GM19043 (cell line): ENCODE measurements around the gene ASB13.

Source experiments
- ATAC-seq: cut with Tn5 transposase; IDR thresholded peaks from one replicate; pipeline ENCODE4 v1.9.1; 2021; ENCODE audit warnings: low read depth; ENCODE audit not compliant: unreplicated experiment

ASB13 gene

DNA sequence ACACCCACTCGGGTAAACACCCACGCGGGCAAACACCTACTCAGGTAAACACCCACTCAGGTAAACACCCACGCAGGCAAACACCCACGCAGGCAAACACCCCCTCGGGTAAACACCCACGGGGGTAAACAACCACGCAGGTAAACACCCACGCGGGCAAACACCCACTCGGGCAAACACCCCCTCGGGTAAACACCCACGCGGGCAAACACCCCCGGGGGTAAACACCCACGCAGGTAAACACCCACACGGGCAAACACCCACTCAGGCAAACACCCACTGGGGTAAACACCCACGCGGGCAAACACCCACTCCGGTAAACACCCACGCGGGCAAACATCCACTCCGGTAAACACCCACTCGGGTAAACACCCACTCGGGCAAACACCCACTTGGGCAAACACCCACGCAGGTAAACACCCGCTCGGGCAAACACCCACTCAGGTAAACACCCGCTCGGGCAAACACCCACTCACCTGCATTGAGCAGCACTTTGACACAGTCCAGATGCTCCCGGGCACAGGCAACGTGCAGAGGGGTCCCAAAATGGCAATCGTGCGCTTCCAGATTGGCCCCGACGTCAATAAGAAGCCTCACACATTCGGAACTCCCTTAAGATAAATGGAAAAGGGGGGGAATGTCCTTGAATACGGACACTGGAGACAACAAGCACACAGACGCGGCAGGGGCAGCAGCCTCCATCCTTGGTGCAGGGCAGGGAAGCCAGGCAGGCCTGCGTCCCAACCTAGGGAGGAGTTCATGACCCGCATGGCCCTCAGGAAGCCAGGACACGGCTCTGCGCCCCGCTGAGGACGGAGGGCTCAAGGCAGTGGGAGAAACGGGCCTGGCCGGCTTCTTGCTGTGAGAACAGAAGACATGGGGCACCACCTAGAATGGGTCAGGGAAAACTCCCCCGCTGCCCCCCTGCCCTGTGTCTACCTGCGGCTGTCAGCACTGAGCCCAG lies 17.6 kb downstream of the ASB13 start:
- ATAC-seq: no peak

DNA sequence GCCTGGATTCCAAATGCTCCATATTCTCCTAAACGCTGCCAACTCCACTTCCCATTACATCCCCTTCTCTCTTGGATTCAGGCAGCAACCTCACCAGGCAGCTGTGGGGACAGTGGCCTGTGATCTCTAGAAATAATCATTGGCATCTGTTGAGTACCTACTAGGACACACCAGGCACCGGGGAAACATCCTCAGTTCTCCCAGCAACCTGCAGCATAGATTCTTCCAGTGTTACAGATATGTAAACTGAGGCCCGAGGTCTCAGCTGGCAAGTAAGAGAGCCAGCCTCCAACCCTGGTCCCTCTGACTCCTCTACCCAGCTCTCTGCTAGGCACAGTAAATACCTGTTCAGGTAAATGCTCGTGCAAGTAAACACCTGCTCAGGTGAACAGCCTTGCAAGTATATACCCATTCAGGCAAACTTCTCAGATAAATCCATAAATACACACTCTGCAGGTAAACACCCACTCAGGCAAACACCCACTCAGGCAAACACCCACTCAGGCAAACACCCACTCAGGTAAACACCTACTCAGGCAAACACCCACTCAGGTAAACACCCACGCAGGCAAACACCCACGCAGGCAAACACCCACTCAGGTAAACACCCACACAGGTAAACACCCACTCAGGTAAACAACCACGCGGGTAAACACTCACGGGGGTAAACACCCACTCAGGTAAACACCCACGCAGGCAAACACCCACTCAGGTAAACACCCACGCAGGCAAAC lies 18.7 kb downstream of the ASB13 start:
- ATAC-seq: no peak

DNA sequence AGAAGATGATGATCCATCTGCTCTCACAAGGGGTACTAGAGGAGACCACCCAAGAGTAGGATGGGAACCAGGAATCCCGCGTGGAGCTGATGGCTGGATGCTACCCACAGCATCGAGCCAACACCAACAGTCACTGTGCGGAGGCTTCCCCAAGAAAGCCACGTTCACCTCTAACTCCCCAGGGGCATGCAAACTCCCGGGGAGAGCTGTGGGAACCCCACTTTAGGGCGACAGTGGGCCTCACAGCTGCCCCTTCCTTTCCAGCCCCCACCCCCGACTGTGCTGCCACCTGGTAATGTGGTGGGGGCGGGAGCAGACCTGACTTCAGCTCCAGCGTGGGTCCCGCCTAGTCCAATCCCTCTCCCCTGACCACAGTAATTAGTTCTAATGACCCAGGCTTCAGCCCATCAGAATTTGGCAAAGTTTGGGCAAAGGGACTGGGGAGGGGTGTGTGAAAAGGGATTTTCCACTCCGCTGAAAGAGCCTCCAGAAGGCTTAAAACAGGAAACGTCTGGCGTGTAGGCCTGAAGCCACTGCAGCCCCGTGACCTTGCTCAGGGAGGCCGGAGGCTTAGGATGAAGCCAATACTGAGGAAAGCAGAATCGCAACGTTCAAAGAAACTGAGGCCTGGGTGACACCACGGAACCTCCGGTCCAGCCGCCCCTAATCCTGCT lies 20.3 kb downstream of the ASB13 start:
- ATAC-seq: no peak

DNA sequence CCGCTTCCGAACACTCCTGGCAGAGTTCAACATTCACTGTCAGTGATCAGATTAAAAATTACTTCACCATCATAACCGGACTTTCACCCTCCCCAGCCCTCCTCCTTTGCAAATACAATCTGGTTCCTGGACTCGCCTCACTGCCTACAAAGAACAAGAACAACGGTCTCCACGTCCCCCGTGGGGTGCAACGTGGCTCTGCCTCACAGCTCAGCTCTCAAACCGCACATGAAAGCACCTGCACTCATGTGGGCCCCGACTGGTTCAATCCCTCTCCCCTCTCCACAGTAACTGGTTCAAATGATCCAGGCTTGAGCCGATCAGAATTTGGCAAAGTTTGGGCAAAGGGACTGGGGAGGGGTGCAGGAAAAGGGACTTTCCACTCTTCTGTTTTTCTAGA lies 21.0 kb downstream of the ASB13 start:
- no peak for ATAC-seq

DNA sequence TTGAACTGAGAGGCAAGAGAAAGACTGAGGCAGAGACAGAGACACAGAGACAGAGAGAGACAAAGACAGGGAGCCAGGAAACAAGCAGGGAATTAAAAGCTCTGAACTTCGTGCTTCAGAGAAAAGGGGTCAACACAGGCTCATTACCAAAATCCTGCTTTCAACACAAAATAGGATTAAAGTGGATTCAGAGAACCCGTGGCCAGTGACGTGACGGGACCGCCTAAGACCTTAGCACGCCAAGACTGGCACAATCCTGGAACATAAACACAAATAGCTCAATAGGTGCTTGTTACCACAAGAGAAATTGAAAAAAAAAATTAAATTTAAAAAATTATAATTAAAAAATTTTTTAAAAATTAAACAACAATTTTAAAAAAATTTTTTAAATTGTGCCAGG lies 21.5 kb downstream of the ASB13 start:
- no peak for ATAC-seq

DNA sequence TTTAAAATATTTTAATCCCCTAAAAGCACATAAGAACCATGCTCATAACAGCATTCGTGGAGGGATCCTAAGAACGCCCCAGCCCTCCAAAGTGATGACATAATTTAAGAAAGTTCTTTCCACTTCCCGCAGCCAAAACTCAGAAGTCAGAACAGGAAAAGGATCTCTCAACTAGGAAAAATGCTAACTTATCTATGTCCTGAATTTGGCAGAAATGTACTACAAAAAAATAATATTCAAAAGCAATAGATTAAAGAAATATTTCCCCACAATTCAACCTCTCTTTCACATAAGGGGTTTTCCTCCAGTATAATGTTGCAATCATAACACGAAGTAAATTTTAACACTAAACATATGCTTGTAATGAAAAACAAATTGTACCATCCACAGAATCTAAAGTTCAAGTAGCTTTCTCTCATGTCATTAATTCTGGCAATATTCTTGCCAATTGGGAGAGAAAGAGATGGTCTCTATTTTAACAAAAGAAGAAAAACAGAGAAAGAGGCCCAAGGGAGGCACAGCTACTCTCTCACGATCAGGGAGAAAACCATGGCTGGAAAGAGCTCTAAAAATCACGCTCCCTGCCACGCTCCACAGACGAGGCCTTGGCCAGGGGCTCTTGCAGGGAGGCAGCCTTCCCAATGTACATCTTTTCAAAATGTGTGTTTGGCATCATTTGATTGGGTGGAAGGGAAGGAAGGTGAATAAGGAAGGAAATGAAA lies 22.9 kb downstream of the ASB13 start:
- ATAC-seq: no peak

DNA sequence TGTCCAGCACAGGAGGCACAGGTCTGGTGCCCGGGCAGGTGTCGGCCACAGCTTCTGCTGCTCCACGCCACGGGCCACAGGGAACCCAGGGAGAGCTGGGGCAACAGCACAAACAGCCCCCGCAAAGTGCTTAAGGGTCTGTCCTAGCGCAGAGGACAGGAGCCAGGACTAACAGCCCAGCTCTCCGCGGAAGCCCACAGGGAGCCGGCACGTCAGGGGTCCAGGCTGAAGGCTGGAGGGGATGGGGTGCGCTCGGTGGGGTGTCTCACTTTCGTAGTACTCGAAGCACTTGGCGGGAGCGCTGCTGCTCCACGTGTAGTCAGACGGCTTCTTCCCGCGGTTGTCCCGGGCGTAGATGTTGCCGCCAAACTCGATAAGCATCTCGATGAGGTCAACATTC lies 24.9 kb downstream of the ASB13 start:
- ATAC-seq: no peak

DNA sequence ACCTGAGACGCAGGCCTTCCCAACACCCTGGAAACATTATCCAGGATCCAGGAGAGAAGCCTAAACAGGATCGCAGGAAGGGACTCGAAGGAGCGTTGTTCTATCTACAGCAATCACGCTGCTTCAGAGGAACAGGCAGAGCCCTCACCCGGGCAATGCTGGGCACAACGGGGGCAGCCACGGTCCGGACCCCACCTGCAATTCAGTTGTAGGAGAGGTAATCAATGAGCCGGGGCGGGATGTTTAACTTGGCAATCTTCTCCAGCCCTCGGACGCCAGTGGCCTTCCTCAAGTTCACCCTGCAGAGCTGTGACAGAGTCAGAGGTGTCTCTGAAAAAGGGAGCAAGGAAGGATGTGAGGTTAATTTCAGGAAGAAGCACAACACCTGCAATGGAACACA lies 25.9 kb downstream of the ASB13 start:
- ATAC-seq: no peak

DNA sequence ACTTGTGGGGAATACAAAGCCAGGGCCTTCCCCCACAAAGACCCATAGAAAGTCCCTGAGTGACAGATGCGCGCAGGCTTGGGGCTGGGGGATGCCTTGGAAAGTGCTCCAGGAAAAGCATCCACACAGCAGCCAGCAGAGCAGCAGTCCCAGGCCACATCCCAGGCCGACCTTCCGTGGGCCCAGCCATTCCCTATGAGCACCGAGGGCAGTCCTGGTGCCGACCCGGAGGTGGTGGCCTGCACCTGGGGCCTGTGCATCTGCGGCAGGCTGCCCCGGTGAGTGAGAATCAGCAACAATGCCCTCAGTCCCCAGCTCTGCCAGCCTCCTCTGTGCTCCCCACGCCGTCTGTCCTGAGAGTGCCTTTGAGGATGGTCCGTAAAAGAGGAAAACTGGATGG lies 26.4 kb downstream of the ASB13 start:
- ATAC-seq: no peak

DNA sequence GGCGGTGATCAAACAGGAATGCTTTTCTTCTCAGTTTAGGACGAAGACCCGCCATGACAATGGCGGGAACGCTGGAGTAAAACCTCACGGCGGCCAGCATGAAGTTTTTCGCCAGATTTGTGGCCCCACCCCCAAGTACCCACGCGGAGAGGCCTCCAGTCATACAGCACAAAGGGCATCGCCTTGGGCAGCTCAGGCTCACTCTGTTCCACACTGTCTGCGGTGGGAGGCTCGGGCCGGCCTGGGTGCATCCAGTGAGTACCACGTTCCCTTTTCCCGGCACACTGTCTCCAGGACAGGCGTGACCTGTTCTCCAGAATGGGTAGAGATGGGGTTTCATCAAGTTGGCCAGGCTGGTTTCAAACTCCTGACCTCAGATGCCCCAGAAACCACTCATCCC lies 27.3 kb downstream of the ASB13 start:
- no peak for ATAC-seq

DNA sequence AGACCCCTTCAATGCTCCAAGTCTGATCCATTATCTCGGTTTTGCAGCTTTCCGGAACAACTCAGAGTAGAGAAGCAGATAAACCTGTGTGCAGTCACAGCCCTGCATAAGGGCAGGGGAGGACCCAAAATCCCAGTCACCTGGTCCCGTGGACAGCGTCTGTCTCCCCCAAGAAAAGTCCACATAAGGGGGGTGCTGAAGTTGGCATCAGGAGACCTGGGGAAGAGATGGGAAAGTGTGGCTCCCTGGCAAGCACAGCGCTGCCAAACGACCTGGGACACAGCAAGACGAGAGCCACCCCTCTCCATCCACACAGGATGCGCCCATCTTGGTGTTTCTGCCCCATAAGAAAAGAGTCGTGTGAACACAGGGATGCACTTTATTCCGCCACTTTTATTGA lies 27.9 kb downstream of the ASB13 start:
- no peak for ATAC-seq

DNA sequence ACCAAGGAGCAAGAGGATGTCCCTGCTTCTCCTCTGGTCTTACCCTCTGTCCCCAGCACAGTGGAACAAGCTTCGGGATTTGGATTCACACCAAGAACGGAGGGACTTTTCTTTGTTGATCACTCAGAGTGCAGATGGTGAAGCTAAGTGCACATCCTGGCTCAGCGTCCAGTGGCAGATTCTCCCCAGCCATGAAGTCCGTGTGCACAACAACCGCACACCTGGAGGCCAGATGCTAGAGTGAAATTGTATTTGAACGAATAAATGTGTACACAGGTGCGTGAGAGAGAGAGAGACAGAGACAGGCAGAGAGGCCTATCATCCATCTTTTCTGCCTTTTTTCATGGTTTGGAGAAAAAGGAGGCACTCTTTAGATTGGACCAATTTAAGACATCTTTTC lies 31.5 kb downstream of the ASB13 start:
- ATAC-seq: no peak

DNA sequence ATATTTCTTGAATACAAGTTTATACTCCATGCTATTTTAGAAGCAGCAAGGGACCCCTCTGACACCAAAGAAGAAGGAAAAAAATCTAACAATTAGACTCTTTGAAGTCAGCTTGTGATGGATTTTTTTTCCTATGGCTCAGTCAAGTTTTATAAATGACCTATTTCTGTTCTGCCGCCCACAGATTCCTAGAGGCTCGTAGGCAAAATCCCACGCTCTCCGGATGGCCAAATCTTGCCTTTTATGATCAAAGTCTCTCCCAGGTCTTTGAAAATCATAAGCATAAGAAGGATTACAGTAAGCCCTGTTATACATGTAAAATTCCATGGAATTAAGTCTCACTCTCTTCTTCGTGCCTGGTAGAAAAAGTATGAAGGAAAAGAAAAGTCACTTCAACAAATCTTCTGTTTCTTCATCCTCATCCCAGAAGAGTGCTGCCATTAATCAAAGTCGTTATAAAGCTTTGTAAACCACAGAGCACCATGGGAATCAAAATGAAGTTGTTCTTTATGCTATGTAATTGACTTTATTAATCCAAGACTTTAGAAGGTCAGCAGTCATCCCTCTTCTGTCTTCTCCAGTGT lies 33.1 kb downstream of the ASB13 start:
- ATAC-seq: no peak

DNA sequence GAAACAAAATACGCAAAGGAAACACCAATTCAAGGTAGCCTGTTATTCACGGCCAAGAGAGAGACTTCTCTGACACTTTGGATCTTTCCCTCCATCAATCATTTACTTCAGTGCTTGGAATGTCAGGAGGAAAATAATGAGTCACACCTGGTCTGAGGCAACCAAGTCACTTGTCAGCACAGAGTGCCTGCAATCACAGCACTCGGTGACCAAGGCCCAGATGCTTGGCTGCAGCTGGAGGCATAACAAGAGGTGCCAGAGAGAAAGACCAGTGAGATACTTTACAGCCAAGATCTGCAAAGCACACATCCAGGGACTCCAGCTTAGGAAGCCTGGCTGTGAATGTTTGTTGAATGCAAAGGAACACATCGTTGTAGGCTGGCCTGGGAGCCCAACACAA lies 33.9 kb downstream of the ASB13 start:
- no peak for ATAC-seq

DNA sequence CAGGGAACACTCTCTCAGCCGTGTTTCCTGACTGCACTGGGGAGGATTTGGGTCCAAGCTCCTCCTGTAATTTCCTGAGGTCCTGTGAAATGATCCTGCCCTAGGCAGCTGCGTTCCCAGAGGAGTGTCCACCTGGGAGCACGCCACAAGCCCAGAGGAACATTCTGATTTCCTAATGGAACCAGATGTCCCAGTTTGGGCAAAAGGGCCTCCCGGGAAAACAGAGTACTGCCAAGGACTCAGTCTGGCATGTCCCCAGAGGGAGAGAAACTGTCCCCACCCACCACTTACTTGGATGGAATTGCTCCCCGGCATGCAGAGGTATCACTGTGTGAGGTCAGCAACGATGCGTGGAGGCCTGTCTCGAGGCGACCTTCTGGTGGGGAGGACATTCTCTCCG lies 34.5 kb downstream of the ASB13 start:
- no peak for ATAC-seq

DNA sequence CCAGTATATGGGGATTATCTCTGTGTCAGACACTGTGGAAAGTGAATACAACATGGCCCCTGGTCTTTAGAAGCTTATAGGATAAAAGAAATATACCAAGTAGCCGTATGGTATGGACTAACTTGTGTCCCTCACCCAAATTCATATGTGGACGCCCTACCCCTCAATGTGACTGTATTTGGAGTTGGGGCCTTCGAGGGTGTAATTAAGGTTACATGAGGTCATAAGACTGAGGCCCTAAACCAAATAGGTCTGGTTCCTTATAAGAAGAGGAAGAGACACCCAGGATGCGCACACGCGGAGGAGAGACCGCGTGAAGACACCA lies 36.3 kb downstream of the ASB13 start:
- ATAC-seq: no peak

DNA sequence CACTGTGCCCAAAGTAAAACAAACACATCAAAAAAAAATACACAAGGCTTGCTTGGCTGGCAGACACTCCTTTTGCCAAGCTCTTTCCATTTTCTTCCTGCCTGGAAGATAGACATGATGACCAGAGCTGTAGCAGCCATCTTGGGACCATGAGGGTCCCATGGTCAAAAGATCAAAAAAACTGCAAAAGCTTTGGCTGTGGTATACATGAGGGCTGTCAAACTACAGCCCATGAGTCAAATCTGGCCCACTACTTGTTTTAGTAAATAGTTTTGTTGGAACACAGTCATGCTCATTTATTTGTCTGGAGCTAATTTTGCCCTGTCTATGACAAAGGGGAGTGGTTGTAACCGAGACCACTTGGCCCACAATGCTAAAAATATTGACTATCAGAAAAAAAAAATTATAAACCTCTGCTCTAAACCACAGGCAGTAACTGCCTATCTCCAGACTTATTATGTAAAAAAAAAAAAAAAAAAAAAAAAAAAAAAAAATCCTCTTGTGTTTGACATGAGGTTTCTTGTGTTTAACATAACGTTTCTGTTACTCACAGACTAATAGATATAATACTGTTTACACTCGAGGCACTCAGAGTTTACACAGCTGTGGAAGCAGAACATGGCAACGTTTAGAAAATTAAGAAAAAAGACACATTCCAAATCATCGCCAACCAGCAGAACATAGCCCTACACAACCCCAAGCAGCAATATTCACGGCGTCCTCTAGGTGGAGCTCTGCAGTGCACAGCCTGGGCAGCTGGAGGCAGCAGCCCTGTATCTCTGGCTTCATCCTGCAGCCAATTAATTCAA lies 36.9 kb downstream of the ASB13 start:
- peak; percentile 94 for ATAC-seq

DNA sequence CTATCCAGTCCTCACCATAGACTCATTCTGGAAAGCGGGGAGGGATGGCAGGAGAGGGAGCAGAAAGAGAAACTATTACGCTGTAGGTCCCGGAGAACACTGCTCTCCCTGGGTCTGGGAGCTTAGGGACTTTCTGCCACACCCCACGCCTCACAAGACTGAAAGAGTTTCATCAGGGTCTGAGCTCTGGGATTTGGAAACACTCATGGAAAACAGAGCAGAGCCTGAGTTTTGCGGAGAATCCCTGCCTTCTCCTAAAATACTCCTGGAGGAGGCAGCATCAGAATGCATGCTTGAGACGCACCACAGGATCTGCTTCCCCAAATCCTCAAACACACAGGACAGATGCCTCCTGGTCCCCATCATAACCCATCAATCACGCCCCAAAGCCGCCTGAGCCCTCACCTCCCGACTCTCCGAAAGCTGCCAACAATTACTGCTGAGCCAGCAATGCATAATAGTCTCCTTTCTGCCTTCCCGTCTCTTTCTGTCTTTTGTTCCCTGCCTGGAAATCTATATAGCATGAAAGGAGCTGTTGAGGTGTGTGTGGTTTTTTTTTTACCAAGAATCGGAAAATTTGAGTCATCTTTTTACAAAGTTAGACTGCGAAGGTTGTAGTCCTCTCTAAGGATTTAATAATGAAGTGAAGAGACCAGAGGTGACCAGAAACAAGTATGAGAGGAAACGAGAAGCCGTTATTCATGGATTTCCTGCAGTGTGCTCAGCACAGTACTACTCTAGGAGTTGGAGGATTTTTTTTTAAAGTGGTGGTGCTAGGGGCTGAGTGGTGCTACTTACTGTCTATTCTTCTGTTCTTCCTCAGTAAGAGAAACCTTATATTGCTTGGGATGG lies 37.7 kb downstream of the ASB13 start:
- no peak for ATAC-seq
